Activated B cell treated with CpG ODN at 0.5 μM for 24 hours (primary cell): ENCODE measurements around the gene LCOR. TPM values are rescaled to one million over a fixed set of nuclear protein-coding genes. Genes with fewer than 3 reads are reported as not detected.

Experiments used
- ATAC-seq: fragments of 200-7000 bp; cut with Tn5 transposase; one replicate; pipeline ENCODE4 v1.10.0; 2021; ENCODE audit warnings: low read depth, mild to moderate bottlenecking, moderate library complexity
- CTCF ChIA-PET: fragments of 350-600 bp; sonication (Branson Sonifier 250); formaldehyde crosslinking; loops from one replicate; lab custom pipeline; 2021; ENCODE audit warnings: antibody characterized with exemption; lab: Charles Lee
- POLR2A ChIA-PET: fragments of 350-600 bp; sonication (Branson Sonifier 250); formaldehyde crosslinking; loops from one replicate; lab custom pipeline; 2021; ENCODE audit warnings: antibody characterized with exemption; lab: Charles Lee
- DNase-seq: peaks from one replicate; pipeline ENCODE4 v3.0.0; 2022
- H3K27ac Mint-ChIP-seq: one replicate; pipeline ENCODE4 v1.8.0; 2020; ENCODE audit warnings: mixed read lengths
- H3K27me3 Mint-ChIP-seq: one replicate; pipeline ENCODE4 v1.8.0; 2021; ENCODE audit warnings: mixed read lengths
- H3K36me3 Mint-ChIP-seq: one replicate; pipeline ENCODE4 v1.8.0; 2021; ENCODE audit warnings: low read depth, mixed read lengths
- H3K4me1 Mint-ChIP-seq: one replicate; pipeline ENCODE4 v1.8.0; 2021; ENCODE audit warnings: mixed read lengths
- H3K4me3 Mint-ChIP-seq: one replicate; pipeline ENCODE4 v1.8.0; 2020; ENCODE audit warnings: mild to moderate bottlenecking, mixed read lengths
- H3K9me3 Mint-ChIP-seq: one replicate; pipeline ENCODE4 v1.8.0; 2020; ENCODE audit warnings: mixed read lengths
- CTCF ChIP-seq: fragments of 200-600 bp; IDR thresholded peaks from one replicate; pipeline ENCODE4 v1.8.0; 2022; ENCODE audit warnings: antibody characterized with exemption, mild to moderate bottlenecking
- intact Hi-C: fragments of 100-400 bp; cut with micrococcal nuclease; formaldehyde crosslinking; loops from one replicate; pipeline ENCODE4 v1.15.1; 2024
- total RNA-seq: library from RNA; stranded (reverse); gene quantifications from 2 replicates; pipeline ENCODE4 v1.2.3, GENCODE V29; 2022

LCOR gene
- total RNA-seq, 1 donor from 2014 or later: 54.9 TPM

DNA sequence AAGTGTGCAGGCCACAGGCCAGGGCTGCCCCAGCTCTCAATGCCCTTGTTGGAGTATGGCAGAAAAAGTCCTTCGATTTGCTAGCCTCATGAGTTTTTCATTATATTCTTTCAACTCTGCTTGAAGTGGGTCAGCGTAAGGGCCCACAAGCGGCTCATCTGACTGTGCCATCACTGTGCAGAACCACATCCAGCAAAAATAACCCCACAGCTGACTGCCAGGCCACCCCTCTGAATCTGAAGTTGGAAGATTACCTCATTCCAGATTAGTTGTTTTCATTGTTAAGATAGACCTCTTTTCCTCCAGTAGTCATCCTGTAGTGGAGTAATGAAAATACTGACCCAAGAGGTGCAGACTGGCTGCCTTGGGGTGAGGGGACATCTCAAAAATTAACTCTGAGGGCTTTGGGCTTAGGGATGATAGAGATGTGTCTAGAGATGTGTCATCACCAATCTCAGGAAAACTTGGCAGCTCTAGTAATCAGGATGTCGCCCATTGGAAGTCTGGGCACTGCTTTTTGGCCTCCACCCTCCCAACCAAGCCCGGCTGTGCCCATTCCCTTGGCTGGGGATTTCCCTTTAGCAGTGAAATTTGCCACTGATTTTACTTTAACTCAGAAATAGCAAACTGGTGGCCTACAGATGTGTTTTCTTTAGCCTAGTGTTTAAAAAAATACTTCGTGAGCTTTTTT lies 164.3 kb downstream of the LCOR start:
- Mint-ChIP-seq H3K36me3 (no peaks in the 10 kb centered on the region), H3K4me3 (no peak overlapping the region), H3K27ac (no peak overlapping the region), H3K9me3 (no peaks in the 10 kb centered on the region), H3K4me1 (peaks cover 9% of the 10 kb centered on the region), H3K27me3 (no peaks in the 10 kb centered on the region)
- TF ChIP-seq CTCF: no peak
- DNase-seq (no peak), ATAC-seq (no peak)
- POLR2A ChIA-PET: no interaction called here
- CTCF ChIA-PET: no interaction called here
- intact Hi-C loops: no loop called here

DNA sequence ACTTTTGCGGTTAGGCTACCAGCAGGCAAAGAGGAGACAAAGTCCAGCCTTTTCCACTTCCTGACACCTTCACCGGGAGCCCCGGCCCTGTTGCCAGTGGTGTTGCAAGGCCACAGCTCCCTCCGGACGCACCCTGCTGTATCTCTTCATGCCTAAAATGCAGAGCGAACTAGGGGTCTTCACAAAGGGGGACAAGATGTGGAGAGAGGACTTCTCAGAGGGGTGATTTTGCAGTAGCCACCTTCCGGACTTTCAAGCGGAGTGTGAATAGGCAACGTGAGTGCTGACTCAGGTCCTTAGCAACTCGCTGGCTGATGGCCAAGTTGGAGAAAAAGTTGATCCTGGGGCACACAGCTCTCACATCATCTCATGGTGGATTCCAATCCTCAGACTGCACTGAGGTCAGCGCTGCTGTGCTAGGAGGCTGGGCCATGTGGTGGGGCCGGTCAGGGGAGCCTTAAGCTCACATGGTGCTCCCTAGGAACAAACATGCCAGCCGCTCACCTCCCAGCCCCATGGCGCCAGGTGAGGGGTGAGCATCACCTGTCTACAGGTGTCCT lies 166.3 kb downstream of the LCOR start:
- H3K27ac Mint-ChIP-seq: no peak overlapping the region
- ATAC-seq (no peak), DNase-seq (no peak)
- H3K4me1 Mint-ChIP-seq: no peaks in the 10 kb centered on the region
- POLR2A ChIA-PET: no interaction called here
- no peaks in the 10 kb centered on the region for H3K36me3 Mint-ChIP-seq
- H3K27me3 Mint-ChIP-seq: no peaks in the 10 kb centered on the region
- intact Hi-C loops: no loop called here
- no peak overlapping the region for H3K4me3 Mint-ChIP-seq
- CTCF ChIA-PET: interaction anchor here (0.8 kb wide), 1 partner anchor 27 kb away, joined by 3 read pairs; no protein-coding TSS in a partner anchor
- no peaks in the 10 kb centered on the region for H3K9me3 Mint-ChIP-seq
- TF ChIP-seq CTCF: no peak

GRCh38 chr10:96999337-96999736 lies 167.2 kb downstream of the LCOR start:
- H3K27ac Mint-ChIP-seq: no peak overlapping the region
- H3K4me3 Mint-ChIP-seq: no peak overlapping the region
- no peak for ATAC-seq
- intact Hi-C loops: no loop called here
- CTCF ChIA-PET: interaction anchor here (0.8 kb wide), 1 partner anchor 26 kb away, joined by 3 read pairs; no protein-coding TSS in a partner anchor
- no peak for TF ChIP-seq CTCF
- POLR2A ChIA-PET: no interaction called here
- no peaks in the 10 kb centered on the region for H3K27me3 Mint-ChIP-seq
- no peaks in the 10 kb centered on the region for H3K9me3 Mint-ChIP-seq
- no peaks in the 10 kb centered on the region for H3K4me1 Mint-ChIP-seq
- no peak for DNase-seq
- no peaks in the 10 kb centered on the region for H3K36me3 Mint-ChIP-seq

DNA sequence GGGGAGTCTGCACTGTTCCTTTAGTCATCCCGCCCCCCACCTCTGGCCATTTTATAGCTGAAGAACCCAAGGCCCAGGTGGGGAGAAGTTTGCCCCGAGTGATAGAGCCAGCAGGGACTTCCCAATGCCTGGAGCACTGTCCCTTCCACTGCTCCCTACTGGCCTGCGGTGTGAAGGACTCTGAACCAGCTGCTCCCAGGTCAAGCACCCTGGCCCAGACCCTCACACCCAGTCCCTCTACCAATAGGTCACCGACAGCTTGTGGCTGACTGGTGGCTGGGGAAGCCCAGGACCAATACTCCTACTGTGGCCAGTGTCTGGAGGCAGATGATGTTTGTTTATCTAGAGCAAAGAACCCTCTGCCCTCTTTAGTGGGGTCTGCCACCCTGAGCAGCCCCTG lies 167.9 kb downstream of the LCOR start:
- no peak overlapping the region for H3K27ac Mint-ChIP-seq
- no peaks in the 10 kb centered on the region for H3K27me3 Mint-ChIP-seq
- intact Hi-C loops: no loop called here
- H3K4me3 Mint-ChIP-seq: no peak overlapping the region
- no peak for TF ChIP-seq CTCF
- H3K4me1 Mint-ChIP-seq: no peaks in the 10 kb centered on the region
- ATAC-seq (no peak), DNase-seq (no peak)
- CTCF ChIA-PET: no interaction called here
- POLR2A ChIA-PET: no interaction called here
- no peaks in the 10 kb centered on the region for H3K36me3 Mint-ChIP-seq
- no peaks in the 10 kb centered on the region for H3K9me3 Mint-ChIP-seq

DNA sequence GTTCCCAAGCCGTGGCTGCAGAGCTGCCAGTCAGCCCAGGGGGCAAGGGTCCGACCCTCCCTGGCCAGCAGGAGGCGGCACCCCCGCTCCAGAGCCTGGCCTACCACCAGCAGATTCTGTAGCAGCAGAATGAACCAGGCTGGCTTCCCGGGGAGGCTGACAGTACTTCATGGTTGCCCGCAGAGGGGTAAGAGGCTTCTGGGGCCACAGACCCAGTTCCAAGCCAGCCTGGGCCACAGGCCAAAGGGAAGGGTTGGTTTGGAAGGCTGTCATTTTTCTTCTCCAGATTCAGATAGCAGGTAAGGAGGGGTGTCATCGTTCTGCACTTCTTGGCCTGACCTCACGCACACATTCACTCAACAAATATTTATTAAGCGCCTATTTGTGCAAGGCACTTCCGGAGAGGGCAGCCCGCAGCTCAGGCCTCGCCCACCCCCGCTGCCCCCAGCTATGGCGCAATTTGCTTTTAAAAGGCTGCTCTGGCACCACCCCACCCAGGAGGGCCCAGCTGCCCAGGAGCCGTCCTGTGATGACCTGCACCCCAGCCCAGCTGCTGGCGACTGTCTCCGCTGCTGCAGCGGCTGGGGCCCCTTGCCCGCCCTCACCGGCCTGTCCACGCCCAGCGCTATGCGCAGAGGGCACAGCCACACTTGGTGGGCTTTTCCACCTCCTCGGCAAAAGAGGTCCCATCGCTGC lies 168.5 kb downstream of the LCOR start:
- Mint-ChIP-seq H3K27me3 (no peaks in the 10 kb centered on the region), H3K4me3 (no peak overlapping the region), H3K27ac (no peak overlapping the region), H3K9me3 (no peaks in the 10 kb centered on the region), H3K36me3 (no peaks in the 10 kb centered on the region), H3K4me1 (no peaks in the 10 kb centered on the region)
- ChIA-PET CTCF (no interaction called here), POLR2A (no interaction called here)
- ATAC-seq: no peak
- TF ChIP-seq CTCF: no peak
- intact Hi-C loops: no loop called here
- no peak for DNase-seq
